ENCODE measurements around the gene CEP128.
"Not testable (repeated sequence)": the region's sequence is repeated elsewhere in the genome, so short reads cannot be mapped to it uniquely, and the experiment has no call there.

CEP128 gene

GRCh38 chr14:80924365-80925103 is 17.0 kb downstream of the CEP128 start:
- in situ Hi-C loops (cut with HindIII; ENCODE audit: low pct_ligation_motif_present, low pct_unique_long_range_greater_than_20kb, low sequenced_read_pairs) = no loop called here
- no peak for DNase-seq

GRCh38 chr14:80923368-80923767 is 18.2 kb downstream of the CEP128 start:
- no peak for DNase-seq
- in situ Hi-C loops (cut with HindIII; ENCODE audit: low pct_ligation_motif_present, low pct_unique_long_range_greater_than_20kb, low sequenced_read_pairs) = no loop called here

- in situ Hi-C loops (cut with HindIII; ENCODE audit: low pct_ligation_motif_present, low pct_unique_long_range_greater_than_20kb, low sequenced_read_pairs) = no loop called here
- DNase-seq = no peak
Measured at GRCh38 chr14:80919622-80920021, 21.9 kb downstream of the CEP128 start.

- in situ Hi-C loops (cut with HindIII; ENCODE audit: low pct_ligation_motif_present, low pct_unique_long_range_greater_than_20kb, low sequenced_read_pairs); DNase-seq: not testable (repeated sequence)
Measured at GRCh38 chr14:80912013-80912412, 29.5 kb downstream of the CEP128 start.

- no peak for DNase-seq
- in situ Hi-C loops (cut with HindIII; ENCODE audit: low pct_ligation_motif_present, low pct_unique_long_range_greater_than_20kb, low sequenced_read_pairs) = no loop called here
Measured at GRCh38 chr14:80906946-80907345, 34.6 kb downstream of the CEP128 start.

- in situ Hi-C loops (cut with HindIII; ENCODE audit: low pct_ligation_motif_present, low pct_unique_long_range_greater_than_20kb, low sequenced_read_pairs) = no loop called here
- no peak for DNase-seq
Measured at GRCh38 chr14:80906336-80906735, 35.2 kb downstream of the CEP128 start.

GRCh38 chr14:80902608-80903007 is 38.9 kb downstream of the CEP128 start:
- in situ Hi-C loops (cut with HindIII; ENCODE audit: low pct_ligation_motif_present, low pct_unique_long_range_greater_than_20kb, low sequenced_read_pairs) = no loop called here
- no peak for DNase-seq

GRCh38 chr14:80901822-80902221 is 39.7 kb downstream of the CEP128 start:
- DNase-seq = no peak
- in situ Hi-C loops (cut with HindIII; ENCODE audit: low pct_ligation_motif_present, low pct_unique_long_range_greater_than_20kb, low sequenced_read_pairs) = no loop called here

GRCh38 chr14:80901260-80901659 is 40.3 kb downstream of the CEP128 start:
- in situ Hi-C loops (cut with HindIII; ENCODE audit: low pct_ligation_motif_present, low pct_unique_long_range_greater_than_20kb, low sequenced_read_pairs) = no loop called here
- DNase-seq = no peak

- in situ Hi-C loops (cut with HindIII; ENCODE audit: low pct_ligation_motif_present, low pct_unique_long_range_greater_than_20kb, low sequenced_read_pairs) = no loop called here
Measured at GRCh38 chr14:80872645-80873044, 68.9 kb downstream of the CEP128 start.

GRCh38 chr14:80868260-80868659 is 73.3 kb downstream of the CEP128 start:
- no peak for DNase-seq
- in situ Hi-C loops (cut with HindIII; ENCODE audit: low pct_ligation_motif_present, low pct_unique_long_range_greater_than_20kb, low sequenced_read_pairs) = no loop called here

More at GRCh38 chr14:80872645-80873044, 68.9 kb downstream of the CEP128 start:
- no peak for DNase-seq

GRCh38 chr14:80867798-80868197 is 73.7 kb downstream of the CEP128 start:
- in situ Hi-C loops (cut with HindIII; ENCODE audit: low pct_ligation_motif_present, low pct_unique_long_range_greater_than_20kb, low sequenced_read_pairs) = no loop called here
- DNase-seq = no peak

GRCh38 chr14:80867091-80867490 is 74.4 kb downstream of the CEP128 start:
- DNase-seq = no peak
- in situ Hi-C loops (cut with HindIII; ENCODE audit: low pct_ligation_motif_present, low pct_unique_long_range_greater_than_20kb, low sequenced_read_pairs) = no loop called here

- no peak for DNase-seq
- in situ Hi-C loops (cut with HindIII; ENCODE audit: low pct_ligation_motif_present, low pct_unique_long_range_greater_than_20kb, low sequenced_read_pairs) = no loop called here
Measured at GRCh38 chr14:80865565-80865964, 76.0 kb downstream of the CEP128 start.

GRCh38 chr14:80862983-80863382 is 78.6 kb downstream of the CEP128 start:
- in situ Hi-C loops (cut with HindIII; ENCODE audit: low pct_ligation_motif_present, low pct_unique_long_range_greater_than_20kb, low sequenced_read_pairs) = no loop called here
- DNase-seq = peak; percentile 2

- DNase-seq = no peak
- in situ Hi-C loops (cut with HindIII; ENCODE audit: low pct_ligation_motif_present, low pct_unique_long_range_greater_than_20kb, low sequenced_read_pairs) = no loop called here
Measured at GRCh38 chr14:80862541-80862940, 79.0 kb downstream of the CEP128 start.

GRCh38 chr14:80850197-80850814 is 91.2 kb downstream of the CEP128 start:
- in situ Hi-C loops (cut with HindIII; ENCODE audit: low pct_ligation_motif_present, low pct_unique_long_range_greater_than_20kb, low sequenced_read_pairs) = no loop called here
- DNase-seq = peak; percentile 52

GRCh38 chr14:80847070-80847469 is 94.5 kb downstream of the CEP128 start:
- in situ Hi-C loops (cut with HindIII; ENCODE audit: low pct_ligation_motif_present, low pct_unique_long_range_greater_than_20kb, low sequenced_read_pairs) = no loop called here
- DNase-seq = no peak

GRCh38 chr14:80845856-80846255 is 95.7 kb downstream of the CEP128 start:
- in situ Hi-C loops (cut with HindIII; ENCODE audit: low pct_ligation_motif_present, low pct_unique_long_range_greater_than_20kb, low sequenced_read_pairs) = no loop called here
- no peak for DNase-seq

GRCh38 chr14:80844872-80845271 is 96.7 kb downstream of the CEP128 start:
- no peak for DNase-seq
- in situ Hi-C loops (cut with HindIII; ENCODE audit: low pct_ligation_motif_present, low pct_unique_long_range_greater_than_20kb, low sequenced_read_pairs) = no loop called here
